LNCAP (cell line): ENCODE measurements around the gene HS3ST2.

Source experiments
- TF ChIP-seq, protein P1 (sequence below): fragments of 450-650 bp; IDR thresholded peaks from 2 replicates; pipeline ENCODE4 v1.5.1; 2017; ENCODE audit warnings: mild to moderate bottlenecking

The HS3ST2 gene

DNA sequence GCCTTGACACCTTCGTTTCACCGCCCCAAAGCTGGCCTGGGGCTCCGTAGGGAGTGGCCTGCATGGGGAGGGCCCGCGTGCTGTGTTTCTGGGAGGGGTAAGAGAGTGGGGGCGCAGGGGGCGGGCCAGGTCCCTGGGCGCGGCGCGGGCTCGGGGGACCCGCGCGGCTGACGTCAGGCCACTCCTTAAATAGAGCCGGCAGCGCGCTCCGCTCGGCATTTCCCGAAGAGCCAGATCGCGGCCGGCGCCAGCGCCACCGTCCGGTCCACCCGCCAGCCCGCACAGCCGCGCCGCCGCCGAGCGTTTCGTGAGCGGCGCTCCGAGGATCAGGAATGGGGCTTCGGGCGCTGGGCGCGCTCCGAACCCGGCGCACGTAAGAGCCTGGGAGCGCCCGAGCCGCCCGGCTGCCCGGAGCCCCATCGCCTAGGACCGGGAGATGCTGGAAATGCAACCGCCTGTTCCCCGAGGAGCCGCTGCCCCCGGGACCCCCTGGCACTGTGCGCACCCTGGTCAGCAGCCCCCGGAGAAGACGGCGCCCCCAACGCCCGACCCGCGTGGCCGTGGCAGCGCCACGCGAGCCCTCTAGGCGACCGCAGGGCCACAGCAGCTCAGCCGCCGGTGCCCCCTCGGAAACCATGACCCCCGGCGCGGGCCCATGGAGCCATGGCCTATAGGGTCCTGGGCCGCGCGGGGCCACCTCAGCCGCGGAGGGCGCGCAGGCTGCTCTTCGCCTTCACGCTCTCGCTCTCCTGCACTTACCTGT is at the start of gene HS3ST2:
Gene HS3ST2 (plus strand): TSS at position 215 of the 763 bp plus-strand sequence. CDS start 449 bp downstream, at position 664.
- TF ChIP-seq, protein P1, sequence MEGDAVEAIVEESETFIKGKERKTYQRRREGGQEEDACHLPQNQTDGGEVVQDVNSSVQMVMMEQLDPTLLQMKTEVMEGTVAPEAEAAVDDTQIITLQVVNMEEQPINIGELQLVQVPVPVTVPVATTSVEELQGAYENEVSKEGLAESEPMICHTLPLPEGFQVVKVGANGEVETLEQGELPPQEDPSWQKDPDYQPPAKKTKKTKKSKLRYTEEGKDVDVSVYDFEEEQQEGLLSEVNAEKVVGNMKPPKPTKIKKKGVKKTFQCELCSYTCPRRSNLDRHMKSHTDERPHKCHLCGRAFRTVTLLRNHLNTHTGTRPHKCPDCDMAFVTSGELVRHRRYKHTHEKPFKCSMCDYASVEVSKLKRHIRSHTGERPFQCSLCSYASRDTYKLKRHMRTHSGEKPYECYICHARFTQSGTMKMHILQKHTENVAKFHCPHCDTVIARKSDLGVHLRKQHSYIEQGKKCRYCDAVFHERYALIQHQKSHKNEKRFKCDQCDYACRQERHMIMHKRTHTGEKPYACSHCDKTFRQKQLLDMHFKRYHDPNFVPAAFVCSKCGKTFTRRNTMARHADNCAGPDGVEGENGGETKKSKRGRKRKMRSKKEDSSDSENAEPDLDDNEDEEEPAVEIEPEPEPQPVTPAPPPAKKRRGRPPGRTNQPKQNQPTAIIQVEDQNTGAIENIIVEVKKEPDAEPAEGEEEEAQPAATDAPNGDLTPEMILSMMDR, result peak; percentile 26

DNA sequence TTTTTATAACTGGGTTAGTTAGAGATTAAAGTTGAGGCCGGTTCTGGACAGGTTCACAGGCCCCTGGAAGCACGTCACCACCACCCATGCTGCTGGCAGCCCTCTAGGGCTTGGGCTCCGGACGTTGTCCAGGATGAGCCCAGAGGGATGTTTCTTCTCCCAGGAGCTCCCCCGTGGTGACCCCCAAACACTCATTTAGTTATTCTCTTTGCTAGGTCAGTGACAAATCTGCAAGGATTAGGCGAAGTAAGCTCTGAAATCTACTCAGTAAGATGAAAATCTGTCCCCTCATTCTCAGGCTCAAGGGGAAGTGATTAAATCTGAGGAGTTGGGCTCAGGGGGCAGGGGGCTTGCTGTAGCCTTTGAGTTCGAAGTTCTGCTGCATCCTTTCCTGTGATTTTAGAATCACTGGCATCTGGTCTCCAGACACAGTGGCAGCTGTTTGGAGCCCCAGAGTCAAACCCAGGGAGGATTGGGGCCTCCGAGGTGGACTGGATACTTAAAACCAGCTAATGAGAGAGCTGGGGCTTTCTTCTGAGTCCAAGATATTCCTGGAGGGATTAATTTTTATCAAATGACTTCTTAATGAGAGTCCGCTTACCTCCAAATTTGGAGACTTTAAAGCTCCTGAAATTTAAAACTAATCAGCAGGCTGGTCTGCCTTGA is 49.2 kb upstream of the HS3ST2 start:
- TF ChIP-seq, protein P1, result no peak

DNA sequence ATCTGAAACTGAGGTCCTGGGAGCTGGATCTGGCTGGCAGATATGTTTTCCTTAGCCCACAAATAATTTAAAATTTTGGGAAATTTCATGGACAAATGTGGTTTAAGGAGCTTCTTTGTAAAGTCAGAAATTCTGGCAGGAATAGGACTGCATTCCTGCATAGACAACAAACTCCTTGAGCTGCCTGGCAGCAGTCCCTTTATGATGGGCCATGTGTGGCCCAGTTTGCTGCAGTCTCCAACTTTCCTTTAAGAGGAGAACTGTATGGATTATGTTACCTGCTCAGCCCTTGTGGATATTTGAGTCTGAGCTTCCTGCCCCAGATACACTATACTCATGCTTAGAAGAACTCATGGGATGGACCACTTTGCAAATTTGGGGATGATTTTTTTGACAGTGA is 48.5 kb upstream of the HS3ST2 start:
- TF ChIP-seq, protein P1, result no peak

DNA sequence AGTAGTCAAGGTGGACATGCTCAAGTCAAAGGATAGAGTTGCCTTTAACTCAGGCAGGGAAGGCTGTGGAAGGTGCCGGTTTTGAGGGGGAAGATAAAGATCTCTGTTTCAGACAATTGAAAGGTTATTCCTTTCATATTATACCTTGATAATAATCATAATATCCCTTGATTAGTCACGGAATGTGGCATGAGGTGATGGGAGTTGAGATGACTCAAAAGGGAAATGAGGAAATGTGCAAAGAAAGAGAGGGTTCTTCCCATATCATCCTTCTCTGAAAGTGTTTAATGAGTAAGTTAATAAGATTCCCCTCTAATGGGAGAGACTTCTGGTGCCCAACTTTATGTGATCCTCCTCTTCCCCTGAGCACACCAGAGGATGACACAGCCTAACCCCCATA is 43.1 kb upstream of the HS3ST2 start:
- TF ChIP-seq, protein P1, result no peak

DNA sequence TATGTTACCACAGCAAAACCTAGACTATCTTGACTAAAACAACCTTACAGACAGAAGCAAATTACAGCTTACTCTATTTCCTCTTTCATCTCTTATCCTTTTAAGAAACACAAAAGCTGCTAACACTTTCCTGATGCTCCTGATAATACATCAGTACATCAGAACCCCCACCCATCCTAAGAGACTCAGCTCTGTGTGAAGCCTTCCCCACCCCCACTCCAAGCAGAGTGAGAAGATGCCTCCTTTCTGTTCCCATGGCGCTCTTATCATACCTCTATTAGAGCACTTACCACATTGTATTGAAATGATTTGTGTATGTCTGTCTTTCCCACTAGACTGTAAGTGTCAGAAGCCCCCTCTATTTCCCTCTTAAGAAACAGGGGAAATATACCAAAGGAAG is 42.4 kb upstream of the HS3ST2 start:
- TF ChIP-seq, protein P1, result no peak

DNA sequence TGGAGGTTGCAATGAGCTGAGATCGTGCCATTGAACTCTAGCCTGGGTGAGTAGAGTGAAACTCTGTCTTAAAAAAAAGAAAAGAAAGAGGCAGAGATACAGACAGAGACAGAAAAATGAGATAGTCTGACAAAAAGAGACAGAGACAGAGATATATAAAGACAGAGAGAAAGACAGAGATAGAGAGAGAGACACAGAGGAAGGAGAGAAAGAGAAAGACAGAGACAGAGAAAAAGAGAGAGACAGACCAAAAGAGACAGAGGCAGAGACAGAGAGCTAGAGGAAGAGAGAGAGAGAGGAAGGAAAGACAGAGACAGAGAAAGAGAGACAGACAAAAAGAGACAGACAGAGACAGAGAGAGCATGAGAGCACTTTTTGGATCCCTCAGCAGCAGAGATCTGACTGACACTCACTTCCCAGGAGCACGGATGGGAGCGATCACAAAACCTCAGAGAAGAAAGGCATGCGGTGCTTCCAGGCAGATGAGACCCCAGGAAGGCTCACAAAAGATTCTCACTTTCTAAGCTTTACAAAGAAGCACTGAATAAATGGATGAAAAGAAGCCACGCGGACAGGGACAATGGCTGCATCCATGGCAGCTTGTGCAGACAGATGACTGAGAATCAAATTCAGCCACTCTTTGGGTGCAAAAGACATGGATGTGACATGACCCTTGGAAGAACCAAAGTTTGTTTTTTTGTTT is 38.6 kb upstream of the HS3ST2 start:
- TF ChIP-seq, protein P1, result no peak

DNA sequence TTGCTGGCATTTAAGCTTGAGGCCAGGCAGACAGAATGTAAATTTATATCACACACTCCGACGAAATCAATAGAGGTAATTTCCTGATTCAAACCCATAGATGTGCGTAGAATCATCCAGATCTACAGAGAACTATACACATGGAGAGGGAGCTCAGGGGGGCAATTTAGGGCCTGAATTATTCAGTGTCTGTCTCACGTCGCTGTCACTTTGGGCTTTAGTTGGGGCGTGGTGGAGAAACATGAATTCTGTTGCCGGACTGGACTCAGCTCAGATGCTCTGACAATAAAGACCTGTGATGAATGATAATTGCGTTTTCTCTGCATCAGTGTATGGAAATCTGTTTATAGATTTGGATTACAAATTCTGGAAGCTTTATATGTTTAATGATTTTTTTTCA is 32.5 kb upstream of the HS3ST2 start:
- TF ChIP-seq, protein P1, result no peak
